CD14-positive monocyte (primary cell): ENCODE results near the gene CCDC112. TPM values are rescaled to one million over a fixed set of nuclear protein-coding genes. Genes with fewer than 3 reads are reported as not detected.

Experiments
- DNase-seq, 3 donors: peaks; one replicate each; pipeline ENCODE4 v3.0.0-alpha.2; 2011 to 2022
- H2AFZ ChIP-seq: 2 replicates; pipeline ENCODE4 v1.6.0; 2012; ENCODE audit warnings: mild to moderate bottlenecking, low read depth, low read length, inconsistent platforms; ENCODE audit not compliant: insufficient read depth, poor library complexity, severe bottlenecking
- H3K27ac ChIP-seq, 2 donors: 1 replicate in 1 of 2; 2 replicates in 1 of 2; pipeline ENCODE4 v1.5.1; 2012 to 2013; ENCODE audit warnings: low read length in 2 of 2, control low read depth in 1 of 2, inconsistent platforms in 1 of 2, low read depth in 1 of 2, mild to moderate bottlenecking in 1 of 2
- H3K27me3 ChIP-seq, 2 donors: one replicate each; pipeline versions ENCODE4 v1.6.0 to v1.6.1; 2011 to 2013; ENCODE audit warnings: low read length in 2 of 2; ENCODE audit not compliant: control insufficient read depth in 2 of 2, insufficient read depth in 2 of 2
- H3K36me3 ChIP-seq, 2 donors: replicated peaks in 1 of 2; 1 replicate in 1 of 2; 2 replicates in 1 of 2; pipeline versions ENCODE4 v1.5.1 to v1.6.1; 2012 to 2013; ENCODE audit warnings: low read length in 2 of 2, control low read depth in 1 of 2, inconsistent platforms in 1 of 2, mild to moderate bottlenecking in 1 of 2; ENCODE audit not compliant: insufficient read depth in 2 of 2, control insufficient read depth in 1 of 2
- H3K4me1 ChIP-seq, 2 donors: 1 replicate in 1 of 2; 2 replicates in 1 of 2; pipeline versions ENCODE4 v1.5.1 to v1.6.1; 2012 to 2013; ENCODE audit warnings: low read length in 2 of 2, control low read depth in 1 of 2, inconsistent platforms in 1 of 2, mild to moderate bottlenecking in 1 of 2, moderate library complexity in 1 of 2; ENCODE audit not compliant: insufficient read depth in 2 of 2, control insufficient read depth in 1 of 2
- H3K4me2 ChIP-seq: replicated peaks from 2 replicates; pipeline ENCODE3; 2012; ENCODE audit warnings: low read length, moderate library complexity, mild to moderate bottlenecking; ENCODE audit not compliant: poor library complexity, severe bottlenecking; ENCODE audit errors: extremely low read depth
- H3K4me3 ChIP-seq, 3 experiments: fragments of 200-600 bp in 1 of 3; sonication (generic) in 1 of 3; replicated peaks in 1 of 3; 1 replicate in 2 of 3; 2 replicates in 1 of 3; pipeline ENCODE4 v1.5.1; 2011 to 2013; ENCODE audit warnings: low read length in 3 of 3, mild to moderate bottlenecking in 3 of 3, control low read depth in 2 of 3, low read depth in 2 of 3, inconsistent platforms in 1 of 3, moderate library complexity in 1 of 3
- H3K79me2 ChIP-seq: 2 replicates; pipeline ENCODE4 v1.6.0; 2012; ENCODE audit warnings: mild to moderate bottlenecking, control low read depth, inconsistent platforms, low read length, moderate library complexity; ENCODE audit not compliant: insufficient read depth
- H3K9ac ChIP-seq: 2 replicates; pipeline ENCODE4 v1.6.0; 2017; ENCODE audit warnings: low read length, mild to moderate bottlenecking; ENCODE audit not compliant: insufficient read depth, poor library complexity, severe bottlenecking
- H3K9me3 ChIP-seq, 2 donors: replicated peaks in 1 of 2; 1 replicate in 1 of 2; 2 replicates in 1 of 2; pipeline versions ENCODE4 v1.5.1 to v1.6.1; 2012 to 2013; ENCODE audit warnings: low read length in 2 of 2, control low read depth in 1 of 2; ENCODE audit not compliant: control insufficient read depth in 1 of 2, insufficient read depth in 1 of 2
- H4K20me1 ChIP-seq: 2 replicates; pipeline ENCODE4 v1.6.0; 2012; ENCODE audit warnings: mild to moderate bottlenecking, low read length, control low read depth, moderate library complexity; ENCODE audit not compliant: insufficient read depth
- H3K27ac Mint-ChIP-seq, 7 donors: one replicate each; pipeline ENCODE4 v1.8.0; 2020; ENCODE audit warnings: mild to moderate bottlenecking in 7 of 7, mixed read lengths in 7 of 7, moderate library complexity in 6 of 7, inconsistent platforms in 2 of 7
- H3K27me3 Mint-ChIP-seq, 3 donors: one replicate each; pipeline ENCODE4 v1.8.0; 2021 to 2022; ENCODE audit warnings: low read depth in 3 of 3, mild to moderate bottlenecking in 3 of 3, mixed read lengths in 3 of 3, moderate library complexity in 3 of 3, inconsistent platforms in 1 of 3
- H3K36me3 Mint-ChIP-seq, 2 donors: one replicate each; pipeline ENCODE4 v1.8.0; 2020; ENCODE audit warnings: mixed read lengths in 2 of 2, inconsistent platforms in 1 of 2, mild to moderate bottlenecking in 1 of 2
- H3K4me1 Mint-ChIP-seq: one replicate; pipeline ENCODE4 v1.8.0; 2020; ENCODE audit warnings: mild to moderate bottlenecking, mixed read lengths
- H3K4me3 Mint-ChIP-seq, 2 donors: one replicate each; pipeline ENCODE4 v1.8.0; 2020; ENCODE audit warnings: mild to moderate bottlenecking in 2 of 2, mixed read lengths in 2 of 2, moderate library complexity in 1 of 2
- H3K9me3 Mint-ChIP-seq, 7 donors: one replicate each; pipeline ENCODE4 v1.8.0; 2020 to 2022; ENCODE audit warnings: mixed read lengths in 7 of 7, mild to moderate bottlenecking in 6 of 7, moderate library complexity in 6 of 7, inconsistent platforms in 2 of 7
- CTCF ChIP-seq: fragments of 200-600 bp; IDR thresholded peaks from one replicate; pipeline ENCODE4 v1.8.0; 2022; ENCODE audit warnings: antibody characterized with exemption, mild to moderate bottlenecking
- WGBS: methylation state at CpG from one replicate; pipeline ENCODE4 v1.1.5; 2013; ENCODE audit warnings: missing lambda C conversion rate; ENCODE audit not compliant: insufficient coverage; 5-methylcytosine and 5-hydroxymethylcytosine counted together
- intact Hi-C, 2 donors: fragments of 100-400 bp; cut with micrococcal nuclease; formaldehyde crosslinking; loops; one replicate each; pipeline versions ENCODE4 v1.15.0 to v1.15.1; 2023
- polyA plus RNA-seq, 3 donors: library from polyadenylated mRNA; depleted of rRNA in 1 of 3; unstranded in 2 of 3; stranded (reverse) in 1 of 3; fragments of 300-500 nt in 2 of 3; fragments of >200 nt in 1 of 3; fragmentation: Illumina TruSeq in 2 of 3; gene quantifications; 1 replicate in 2 of 3; 2 replicates in 1 of 3; pipeline ENCODE4 v1.2.3, GENCODE V29; 2012 to 2021

The CCDC112 gene
- polyA plus RNA-seq, 3 donors = 4.3 to 6.2 (median 5.9) TPM

GRCh38 chr5:115304496-115304895 lies 8.0 kb upstream of the CCDC112 start:
- peaks cover 5 to 13% (median 9%) of the 10 kb centered on the region in 3 donors for H3K27me3 Mint-ChIP-seq
- no peak for DNase-seq
- H3K4me1 Mint-ChIP-seq = no peaks in the 10 kb centered on the region
- Histone ChIP-seq H3K4me2 (no peak overlapping the region), H3K9me3 (no peaks in the 10 kb centered on the region), H3K79me2 (no peaks in the 10 kb centered on the region), H3K27ac (no peak overlapping the region), H3K27me3 (peaks cover 4 to 16% of the 10 kb centered on the region in 2 donors), H3K4me3 (no peak overlapping the region), H3K4me1 (no peaks in the 10 kb centered on the region), H3K9ac (no peak overlapping the region), H4K20me1 (no peaks in the 10 kb centered on the region), H3K36me3 (no peaks in the 10 kb centered on the region), H2AFZ (no peak overlapping the region)
- WGBS = no CpG with 5 or more reads among the region's 1 CpG
- H3K27ac Mint-ChIP-seq = no peak overlapping the region
- intact Hi-C loops = no loop called here
- H3K4me3 Mint-ChIP-seq = no peak overlapping the region
- H3K9me3 Mint-ChIP-seq = no peaks in the 10 kb centered on the region
- no peak for TF ChIP-seq CTCF
- H3K36me3 Mint-ChIP-seq = no peaks in the 10 kb centered on the region

- intact Hi-C loops = loop anchor here in 1 of 2 donors (10.0 kb wide), 1 partner anchor 124 kb away; no protein-coding TSS in a partner anchor
- no peak overlapping the region for H3K4me3 ChIP-seq
- peaks cover 0 to 3% of the 10 kb centered on the region in 2 donors for H3K27me3 ChIP-seq
- no peak overlapping the region for H3K4me2 ChIP-seq
- DNase-seq = no peak
- H3K9me3 ChIP-seq = no peaks in the 10 kb centered on the region
- no peak for TF ChIP-seq CTCF
- Mint-ChIP-seq H3K4me3 (no peak overlapping the region), H3K4me1 (peaks cover 19% of the 10 kb centered on the region), H3K27me3 (peaks cover 0 to 8% (median 5%) of the 10 kb centered on the region in 3 donors), H3K27ac (no peak overlapping the region), H3K9me3 (no peaks in the 10 kb centered on the region), H3K36me3 (no peaks in the 10 kb centered on the region)
- H3K9ac ChIP-seq = no peak overlapping the region
- H3K36me3 ChIP-seq = no peaks in the 10 kb centered on the region
- H2AFZ ChIP-seq = no peak overlapping the region
- peaks cover 13% of the 10 kb centered on the region in 2 donors for H3K4me1 ChIP-seq
- H3K79me2 ChIP-seq = peaks cover 19% of the 10 kb centered on the region
- peaks cover 6% of the 10 kb centered on the region for H4K20me1 ChIP-seq
- WGBS = 83% methylated on average over 1 of the region's 1 CpG
- no peak overlapping the region for H3K27ac ChIP-seq
Observed at GRCh38 chr5:115298811-115299210, 2.4 kb upstream of the CCDC112 start.
